ENCODE results near the gene ONECUT1. TPM values are rescaled to one million over a fixed set of nuclear protein-coding genes. Genes with fewer than 3 reads are reported as not detected.

ONECUT1 gene
- total RNA-seq, 1 donor from 2014 or later: not detected

- DNase-seq: no peak
These were observed 58.2 kb downstream of the ONECUT1 start for GRCh38 chr15:52731732-52732470.

- no peak for DNase-seq
These were observed 59.1 kb downstream of the ONECUT1 start for GRCh38 chr15:52731004-52731403.

GRCh38 chr15:52730594-52730993 is 59.5 kb downstream of the ONECUT1 start:
- no peak for DNase-seq

DNA sequence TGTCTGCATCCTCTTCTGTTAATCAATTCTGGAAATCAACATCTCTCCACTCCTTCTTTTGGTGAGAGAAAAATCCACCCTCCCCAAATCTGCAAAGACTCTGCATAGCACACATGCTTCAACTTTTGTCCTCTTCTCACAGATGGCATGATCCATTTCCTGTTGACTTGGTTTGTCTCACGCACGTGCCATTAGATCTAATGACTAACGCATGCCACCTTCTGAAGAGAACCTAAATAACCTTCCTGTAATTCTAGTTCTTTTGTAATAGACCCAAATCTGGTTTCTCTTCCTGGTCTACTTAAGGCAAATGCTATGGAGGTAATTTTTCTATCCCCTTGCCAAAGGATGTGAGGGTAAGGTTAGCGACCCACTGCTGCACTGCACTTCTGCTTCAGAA is 60.0 kb downstream of the ONECUT1 start:
- no peak for DNase-seq

DNA sequence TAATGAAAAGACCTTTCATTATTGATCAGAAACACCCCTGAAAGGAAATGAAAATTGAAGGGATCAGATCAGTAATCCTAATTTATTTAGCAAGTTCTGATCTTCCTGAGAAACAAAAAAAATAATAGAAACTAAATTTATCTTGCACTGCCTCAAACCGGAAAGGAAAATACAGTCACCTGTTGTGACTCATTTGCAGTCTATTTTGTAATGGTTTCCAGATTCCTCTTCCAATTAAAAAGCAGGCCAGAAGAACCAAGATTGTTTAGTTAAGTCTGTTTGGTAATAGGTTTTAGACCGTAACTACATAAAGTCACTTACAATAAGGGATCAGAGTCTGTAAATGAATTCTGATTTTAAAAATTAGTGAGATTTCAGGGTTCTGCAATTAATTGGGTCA is 61.2 kb downstream of the ONECUT1 start:
- DNase-seq: peak; percentile 27

- no peak for DNase-seq
These were observed 62.3 kb downstream of the ONECUT1 start for GRCh38 chr15:52727815-52728214.

- no peak for DNase-seq
These were observed 63.9 kb downstream of the ONECUT1 start for GRCh38 chr15:52726195-52726594.

- no peak for DNase-seq
These were observed 71.6 kb downstream of the ONECUT1 start for GRCh38 chr15:52718551-52718950.

GRCh38 chr15:52717924-52718323 is 72.2 kb downstream of the ONECUT1 start:
- no peak for DNase-seq

GRCh38 chr15:52717481-52717880 is 72.7 kb downstream of the ONECUT1 start:
- no peak for DNase-seq

DNA sequence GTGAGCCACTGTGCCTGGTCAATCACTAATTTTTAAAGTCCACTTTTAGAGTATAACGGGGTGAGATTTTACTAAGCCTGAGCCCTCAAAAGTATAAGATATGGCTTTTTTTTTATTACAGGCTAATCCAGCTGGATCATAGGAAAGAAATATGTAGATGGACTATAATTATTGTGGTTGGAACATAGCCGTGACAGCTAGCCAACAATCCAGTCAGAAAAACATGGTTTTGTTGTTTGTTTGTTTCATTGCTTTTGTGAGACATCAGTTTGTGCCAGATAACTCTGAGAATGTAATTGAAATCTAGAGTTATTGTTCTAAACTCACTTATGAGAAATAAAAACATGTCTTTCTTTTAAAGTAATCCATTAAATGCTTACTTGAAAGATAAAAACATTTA is 73.6 kb downstream of the ONECUT1 start:
- DNase-seq: no peak

DNA sequence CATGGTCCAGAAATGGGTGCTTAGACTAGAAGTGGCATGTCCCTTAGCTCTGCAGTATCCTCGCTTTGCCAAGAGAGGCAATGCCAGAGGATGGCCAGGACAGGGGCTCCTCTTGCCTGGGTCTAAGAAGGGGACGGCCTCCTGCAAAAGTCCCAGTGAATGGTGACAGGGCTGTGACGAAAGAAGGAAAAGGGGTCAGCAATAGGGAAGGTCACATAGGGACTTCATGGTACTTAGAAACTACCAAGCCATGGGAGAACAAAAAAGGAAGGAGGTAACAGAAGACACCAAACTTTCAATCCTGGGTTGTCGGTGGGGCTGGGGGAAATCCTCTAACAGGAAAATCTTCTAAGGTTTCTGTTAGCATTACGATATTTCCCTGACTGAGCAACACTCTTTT is 74.7 kb downstream of the ONECUT1 start:
- no peak for DNase-seq

- no peak for DNase-seq
These were observed 75.2 kb downstream of the ONECUT1 start for GRCh38 chr15:52714968-52715367.

DNA sequence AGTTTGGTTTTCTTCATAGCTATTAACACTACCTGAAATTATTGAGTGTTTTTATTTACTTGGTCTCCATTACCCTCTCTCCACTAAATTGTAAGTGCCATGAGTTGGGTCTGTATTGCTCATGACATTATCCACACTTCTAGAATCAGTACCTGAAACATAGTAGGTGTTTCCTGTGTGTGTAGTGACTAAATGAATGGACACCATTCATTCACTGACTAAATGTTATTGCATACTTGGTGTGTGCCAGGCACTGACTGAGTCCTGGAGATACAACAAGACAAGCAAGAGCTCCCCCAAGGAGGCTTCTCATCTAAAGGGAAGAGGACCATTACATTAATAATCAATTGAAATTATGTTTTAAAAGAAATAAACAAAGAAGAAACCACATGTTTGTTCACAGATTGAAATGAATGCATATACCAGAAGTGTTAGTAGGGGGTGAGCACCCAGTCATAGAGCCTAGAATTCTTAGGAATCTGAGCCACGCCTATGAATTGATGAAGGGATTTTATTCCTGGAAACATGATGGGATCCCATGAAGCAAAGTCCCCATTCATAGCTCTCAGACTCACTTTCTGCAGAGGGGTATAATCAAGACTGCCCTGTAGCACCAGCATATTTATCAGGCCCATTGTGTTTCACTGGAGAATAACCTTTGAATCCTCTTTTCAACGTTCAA is 79.3 kb downstream of the ONECUT1 start:
- DNase-seq: no peak

DNA sequence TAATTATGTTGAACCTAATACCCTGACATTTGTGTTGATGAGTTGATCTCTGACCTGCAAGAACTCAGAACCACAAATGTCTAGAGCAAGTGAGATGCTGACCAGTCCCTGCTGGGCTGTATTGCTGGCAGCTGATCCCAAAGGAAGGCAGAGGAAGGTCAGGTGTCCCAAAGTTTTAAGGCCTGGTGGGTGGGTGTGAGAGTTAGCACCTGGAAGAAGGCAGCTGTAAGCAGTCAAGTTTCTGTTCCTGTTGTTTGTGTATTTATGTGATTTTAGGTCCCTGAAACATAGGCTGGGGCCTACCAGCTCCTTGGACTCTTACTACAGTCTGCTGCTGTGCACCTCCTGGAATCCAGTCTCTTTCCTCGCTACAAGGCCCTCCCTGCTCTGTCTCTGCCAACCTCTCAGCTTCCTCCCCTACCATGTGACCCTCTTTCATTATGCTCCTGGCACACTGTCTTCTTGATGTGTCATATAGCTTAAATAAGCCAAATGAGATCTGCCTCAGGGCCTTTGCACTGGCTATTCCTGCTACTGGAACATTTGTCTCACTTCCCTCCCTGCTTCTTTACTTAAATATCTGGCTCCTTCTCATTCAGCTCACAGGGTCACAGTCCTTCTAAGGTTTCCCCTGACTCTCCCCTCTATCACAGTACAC is 80.0 kb downstream of the ONECUT1 start:
- no peak for DNase-seq

GRCh38 chr15:52709187-52709981 is 80.8 kb downstream of the ONECUT1 start:
- no peak for DNase-seq

Other genes starting within 250 kb of the ONECUT1 start
- 136 TPM for gene ARPP19, start 221.3 kb downstream of the ONECUT1 start, total RNA-seq
- gene ATOSA, start 110.9 kb downstream of the ONECUT1 start, total RNA-seq: 44.3 TPM